Measurements from ENCODE around the gene SLC49A4.

Gene SLC49A4

GRCh38 chr3:122858373-122858772 is 63.5 kb downstream of the SLC49A4 start:
- no peak for DNase-seq (ENCODE audit: low read depth)

DNA sequence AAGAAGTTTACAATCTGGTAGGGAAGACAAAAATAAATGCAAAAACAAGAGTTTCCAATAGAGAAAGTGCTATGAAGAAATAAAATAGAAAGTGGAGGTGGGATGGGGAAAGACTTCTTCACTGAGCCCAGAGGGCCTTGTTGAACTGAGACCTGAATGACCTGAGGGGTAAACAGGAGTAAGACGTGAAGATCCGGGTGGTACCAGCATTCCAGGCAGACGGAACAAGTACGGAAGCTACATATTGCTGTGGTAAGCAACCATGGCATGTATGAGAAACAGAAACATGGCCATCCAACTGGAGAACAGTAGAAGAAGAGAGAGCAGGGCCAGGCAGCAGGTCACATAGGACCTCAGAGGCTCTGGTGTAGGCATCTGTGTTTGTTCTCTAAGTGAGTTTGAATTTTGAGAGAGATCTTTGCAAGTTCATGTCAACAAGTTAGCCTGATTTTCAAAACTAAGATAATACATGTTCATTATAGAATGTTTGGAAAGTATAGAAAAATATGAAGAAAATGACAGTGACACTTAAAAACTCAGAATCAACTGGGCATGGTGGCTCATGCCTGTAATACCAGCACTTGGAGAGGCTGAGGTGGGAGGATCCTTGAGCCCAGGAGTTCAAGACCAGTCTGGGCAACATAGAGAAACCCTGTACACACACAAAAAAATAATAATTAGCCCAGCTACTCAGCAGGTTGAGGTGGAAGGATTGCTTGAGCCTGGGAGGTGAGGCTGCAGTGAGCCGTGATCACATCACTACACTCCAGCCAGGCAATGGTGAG is 64.3 kb downstream of the SLC49A4 start:
- no peak for DNase-seq (ENCODE audit: low read depth)

GRCh38 chr3:122862381-122862780 is 67.5 kb downstream of the SLC49A4 start:
- DNase-seq (ENCODE audit: low read depth): no peak

DNA sequence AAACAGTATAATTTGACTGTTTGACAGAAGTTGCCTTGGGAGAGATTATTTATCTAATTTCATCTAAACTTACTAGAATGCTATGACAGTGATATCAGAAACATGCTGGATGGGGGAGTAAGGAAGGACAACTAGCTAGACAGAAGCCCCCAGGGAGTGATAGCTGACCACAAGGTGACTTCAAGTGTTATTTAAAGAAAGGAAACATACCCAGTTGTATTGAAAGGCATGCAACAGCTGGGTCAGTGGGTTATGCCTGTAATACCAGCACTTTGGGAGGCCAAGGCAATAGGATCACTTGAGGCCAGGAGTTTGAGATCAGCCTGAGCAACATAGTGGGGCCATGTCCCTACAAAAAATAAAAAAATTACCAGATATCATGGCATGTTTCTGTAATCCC is 69.6 kb downstream of the SLC49A4 start:
- DNase-seq (ENCODE audit: low read depth): no peak

GRCh38 chr3:122868322-122868721 is 73.5 kb downstream of the SLC49A4 start:
- DNase-seq (ENCODE audit: low read depth): no peak

- DNase-seq (ENCODE audit: low read depth): no peak
Observed at GRCh38 chr3:122873741-122874515, 79.1 kb downstream of the SLC49A4 start.

DNA sequence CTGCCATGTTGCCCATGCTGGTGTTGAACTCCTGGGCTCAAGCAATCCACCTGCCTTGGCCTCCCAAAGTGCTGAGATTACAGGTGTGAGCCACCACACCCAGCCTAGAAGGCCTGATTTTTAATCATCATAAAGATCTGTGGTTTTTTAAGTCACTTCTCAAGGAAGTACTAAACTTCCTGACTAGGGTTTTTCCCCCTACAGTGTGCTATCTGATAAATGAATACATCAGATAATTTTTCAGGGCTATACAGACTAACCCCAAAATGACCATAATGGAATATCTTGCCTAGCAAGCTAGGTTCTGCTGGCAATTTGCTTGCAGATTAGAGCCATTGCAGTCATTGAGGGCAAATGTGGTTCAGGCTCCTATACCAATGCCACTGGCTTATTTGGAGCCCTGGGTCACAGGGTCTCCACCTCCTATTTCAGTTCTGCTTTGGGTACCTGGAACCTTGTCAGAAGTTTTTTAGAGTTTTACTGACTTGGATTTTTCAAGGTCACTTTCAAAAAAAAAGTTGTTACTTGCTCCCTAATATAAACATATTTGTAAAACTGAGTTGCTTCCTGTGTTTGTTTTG is 80.8 kb downstream of the SLC49A4 start:
- DNase-seq (ENCODE audit: low read depth): no peak

DNA sequence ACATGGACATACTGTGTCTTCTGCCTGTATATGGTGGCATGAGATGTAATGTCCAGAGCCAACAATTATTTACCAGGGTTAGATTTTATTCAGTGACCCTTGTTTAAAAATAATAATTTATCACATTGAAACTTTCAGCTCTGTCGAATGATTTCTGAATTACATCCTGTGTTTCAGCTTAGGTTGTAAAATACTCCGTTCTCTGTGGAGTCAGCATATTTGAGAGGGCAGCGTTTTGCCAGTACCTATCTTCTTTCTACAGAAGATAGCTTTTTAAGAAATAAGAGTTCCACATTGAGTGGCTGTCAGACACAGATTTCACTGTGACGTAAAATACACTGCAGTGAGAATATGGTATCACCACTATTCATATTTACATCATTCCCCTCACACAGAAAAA is 85.3 kb downstream of the SLC49A4 start:
- DNase-seq (ENCODE audit: low read depth): no peak

GRCh38 chr3:122880624-122881023 is 85.8 kb downstream of the SLC49A4 start:
- no peak for DNase-seq (ENCODE audit: low read depth)

DNA sequence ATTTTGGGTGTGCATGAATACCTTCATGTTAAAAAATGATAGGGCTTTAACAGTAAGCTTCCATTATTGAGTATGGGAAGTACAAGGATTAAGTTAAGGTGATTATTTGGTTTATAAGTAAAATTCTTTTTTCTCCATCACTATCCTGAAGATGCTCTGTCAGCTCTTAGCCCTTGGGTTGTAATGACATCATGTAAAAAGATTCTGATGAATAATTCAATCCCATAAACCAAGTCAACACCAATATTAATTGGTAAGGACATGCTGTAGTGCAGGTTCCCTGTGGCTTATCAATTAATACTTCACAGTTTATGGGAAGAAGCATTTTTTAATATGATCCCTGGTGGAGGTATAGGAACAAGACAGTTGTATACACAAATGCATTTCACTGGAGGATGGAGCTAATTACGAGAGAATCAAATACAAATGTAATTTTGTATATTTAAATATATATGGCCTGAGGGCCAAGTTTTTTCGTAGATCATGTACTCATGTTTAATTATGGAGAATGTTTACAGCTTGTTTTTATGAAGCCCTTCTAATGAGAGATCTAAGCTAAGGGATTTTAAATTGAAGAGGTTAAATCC is 87.6 kb downstream of the SLC49A4 start:
- DNase-seq (ENCODE audit: low read depth): no peak

DNA sequence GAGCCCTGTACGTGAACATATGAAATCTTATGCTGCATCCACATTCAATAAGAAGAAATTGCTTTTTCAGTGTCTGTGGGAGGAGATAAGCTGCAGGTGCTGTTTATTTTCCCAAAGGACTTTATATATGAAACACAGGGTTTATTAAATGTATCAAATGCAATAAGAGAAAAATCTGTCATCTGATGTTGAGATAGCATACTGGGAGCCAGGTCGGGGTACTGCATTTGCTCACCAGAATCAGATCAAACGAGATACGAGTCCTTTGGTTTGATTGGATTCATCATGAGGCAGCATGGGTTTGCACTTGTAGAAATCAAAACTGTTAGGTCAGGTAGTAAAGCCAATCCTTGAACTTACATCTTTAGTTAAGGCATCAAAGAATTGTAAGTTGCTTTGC is 91.4 kb downstream of the SLC49A4 start:
- no peak for DNase-seq (ENCODE audit: low read depth)

GRCh38 chr3:122886946-122887345 is 92.1 kb downstream of the SLC49A4 start:
- no peak for DNase-seq (ENCODE audit: low read depth)

GRCh38 chr3:122890077-122890719 is 95.3 kb downstream of the SLC49A4 start:
- DNase-seq (ENCODE audit: low read depth): no peak

GRCh38 chr3:122890720-122891220 is 95.9 kb downstream of the SLC49A4 start:
- no peak for DNase-seq (ENCODE audit: low read depth)

DNA sequence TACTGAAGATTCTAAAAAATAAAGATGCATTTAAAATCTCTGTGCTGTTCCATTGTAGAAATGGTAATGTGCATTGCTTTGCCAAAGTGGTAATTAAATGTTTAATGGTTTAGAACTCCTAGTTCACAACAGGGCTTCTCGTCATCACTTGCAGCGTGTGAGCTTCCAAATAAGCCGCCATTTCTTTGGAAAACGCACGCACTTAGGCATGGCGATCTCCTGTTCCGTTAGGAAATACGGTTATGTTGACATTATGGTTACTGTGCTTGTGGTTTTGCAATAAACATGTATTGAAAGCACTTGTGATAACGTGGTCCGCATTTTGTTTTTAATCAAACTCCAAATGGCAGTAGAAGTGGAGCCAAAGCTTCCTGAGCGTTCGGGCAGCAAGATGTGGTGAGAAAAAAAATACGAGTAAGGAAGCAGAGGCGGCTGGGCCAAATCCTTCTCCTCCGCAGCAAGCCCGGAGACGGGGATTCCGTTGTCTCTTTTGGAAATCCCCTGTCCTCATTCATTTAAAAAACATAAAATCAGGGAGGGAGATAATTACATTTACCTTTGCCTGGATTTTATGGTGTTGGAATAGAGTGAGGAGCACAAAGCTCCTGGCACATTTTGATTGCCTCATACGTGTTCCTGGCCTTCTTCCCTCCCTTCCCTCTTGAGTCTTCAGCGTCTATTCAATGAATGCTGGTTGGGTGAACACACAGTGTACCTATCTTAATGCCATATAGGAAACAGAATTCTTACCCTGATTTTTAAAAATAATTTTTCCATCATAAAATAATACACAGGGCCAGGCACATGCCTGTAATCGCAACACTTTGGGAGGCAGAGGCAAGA is 97.5 kb downstream of the SLC49A4 start:
- no peak for DNase-seq (ENCODE audit: low read depth)

GRCh38 chr3:122893282-122893681 is 98.4 kb downstream of the SLC49A4 start:
- DNase-seq (ENCODE audit: low read depth): no peak

- DNase-seq (ENCODE audit: low read depth): no peak
Observed at GRCh38 chr3:122893754-122894668, 99.1 kb downstream of the SLC49A4 start.

- no peak for DNase-seq (ENCODE audit: low read depth)
Observed at GRCh38 chr3:122898298-122898697, 103.4 kb downstream of the SLC49A4 start.

GRCh38 chr3:122902326-122902725 is 107.5 kb downstream of the SLC49A4 start:
- no peak for DNase-seq (ENCODE audit: low read depth)

- no peak for DNase-seq (ENCODE audit: low read depth)
Observed at GRCh38 chr3:122903171-122903570, 108.3 kb downstream of the SLC49A4 start.
